WTC11 (cell line): ENCODE measurements around the gene KNSTRN. TPM values are rescaled to one million over a fixed set of nuclear protein-coding genes. Genes with fewer than 3 reads are reported as not detected.

Source experiments
- ATAC-seq: fragments of 200-7000 bp; cut with Tn5 transposase; 2 replicates; pipeline ENCODE4 v1.10.0; 2021; ENCODE audit warnings: mild to moderate bottlenecking, moderate library complexity
- CTCF ChIA-PET: fragments of 300-600 bp; sonication (Branson Sonifier 250); formaldehyde crosslinking; loops from one replicate; lab custom pipeline; 2021; ENCODE audit warnings: antibody characterized with exemption; lab: Charles Lee
- POLR2A ChIA-PET: fragments of 350-600 bp; sonication (Branson Sonifier 250); formaldehyde crosslinking; loops from one replicate; lab custom pipeline; 2021; ENCODE audit warnings: antibody characterized with exemption; lab: Charles Lee
- DNase-seq: peaks from one replicate; pipeline ENCODE4 v3.0.0; 2021; ENCODE audit warnings: low spot score
- H3K27ac Mint-ChIP-seq: 2 replicates; pipeline ENCODE4 v1.8.0; 2021; ENCODE audit warnings: mixed read lengths
- H3K27me3 Mint-ChIP-seq: 2 replicates; pipeline ENCODE4 v1.8.0; 2021; ENCODE audit warnings: low read depth, mild to moderate bottlenecking, moderate library complexity, mixed read lengths
- H3K36me3 Mint-ChIP-seq: 2 replicates; pipeline ENCODE4 v1.8.0; 2021; ENCODE audit warnings: mixed read lengths
- H3K4me1 Mint-ChIP-seq: 2 replicates; pipeline ENCODE4 v1.8.0; 2022; ENCODE audit warnings: mixed read lengths
- H3K4me3 Mint-ChIP-seq: 2 replicates; pipeline ENCODE4 v1.8.0; 2021; ENCODE audit warnings: mild to moderate bottlenecking, moderate library complexity, mixed read lengths
- H3K9me3 Mint-ChIP-seq: 2 replicates; pipeline ENCODE4 v1.8.0; 2021; ENCODE audit warnings: mixed read lengths
- AFF4 ChIP-seq: sonication (generic); formaldehyde crosslinking; IDR thresholded peaks from 2 replicates; pipeline ENCODE4 v1.8.1; 2023; ENCODE audit warnings: mild to moderate bottlenecking, missing genetic modification reagents, borderline replicate concordance
- ARID4B ChIP-seq: sonication (generic); formaldehyde crosslinking; IDR thresholded peaks from 2 replicates; pipeline ENCODE4 v1.8.0; 2023; ENCODE audit warnings: missing genetic modification reagents, mild to moderate bottlenecking, borderline replicate concordance
- ATF3 ChIP-seq: sonication (generic); formaldehyde crosslinking; conservative IDR thresholded peaks from 2 replicates; pipeline ENCODE4 v1.8.1; 2022; ENCODE audit warnings: mild to moderate bottlenecking, missing genetic modification reagents
- CBFB ChIP-seq: sonication (generic); formaldehyde crosslinking; IDR thresholded peaks from 2 replicates; pipeline ENCODE4 v1.8.1; 2022; ENCODE audit warnings: mild to moderate bottlenecking, low read depth, missing genetic modification reagents
- CDX4 ChIP-seq: fragments of 250-450 bp; sonication (Bioruptor Pico); IDR thresholded peaks from 2 replicates; pipeline ENCODE4 v1.9.0; 2021; ENCODE audit warnings: moderate library complexity, mild to moderate bottlenecking, inconsistent platforms, borderline replicate concordance
- ESRRA ChIP-seq: sonication (generic); formaldehyde crosslinking; IDR thresholded peaks from 2 replicates; pipeline ENCODE4 v1.8.1; 2022; ENCODE audit warnings: mild to moderate bottlenecking, missing genetic modification reagents, borderline replicate concordance
- FOXJ3 ChIP-seq: sonication (generic); formaldehyde crosslinking; IDR thresholded peaks from 2 replicates; pipeline ENCODE4 v1.9.0; 2021; ENCODE audit warnings: missing genetic modification reagents, mild to moderate bottlenecking, borderline replicate concordance
- FOXK1 ChIP-seq: sonication (generic); formaldehyde crosslinking; IDR thresholded peaks from 2 replicates; pipeline ENCODE4 v1.8.0; 2022; ENCODE audit warnings: mild to moderate bottlenecking, moderate library complexity, missing genetic modification reagents
- MYBL2 ChIP-seq: sonication (generic); formaldehyde crosslinking; IDR thresholded peaks from 2 replicates; pipeline ENCODE4 v1.8.1; 2023; ENCODE audit warnings: mild to moderate bottlenecking, moderate library complexity, missing genetic modification reagents
- NFYB ChIP-seq: sonication (generic); formaldehyde crosslinking; conservative IDR thresholded peaks from 2 replicates; pipeline ENCODE4 v1.8.0; 2022; ENCODE audit warnings: low read depth, missing genetic modification reagents
- NR1H2 ChIP-seq: sonication (generic); formaldehyde crosslinking; IDR thresholded peaks from 2 replicates; pipeline ENCODE4 v1.9.0; 2021; ENCODE audit warnings: mild to moderate bottlenecking, moderate library complexity, missing genetic modification reagents
- NR2C2 ChIP-seq: sonication (generic); formaldehyde crosslinking; IDR thresholded peaks from 2 replicates; pipeline ENCODE4 v1.8.0; 2022; ENCODE audit warnings: mild to moderate bottlenecking, missing genetic modification reagents
- PREB ChIP-seq: sonication (generic); formaldehyde crosslinking; IDR thresholded peaks from 2 replicates; pipeline ENCODE4 v1.8.1; 2022; ENCODE audit warnings: mild to moderate bottlenecking, missing genetic modification reagents, moderate library complexity, borderline replicate concordance
- RORB ChIP-seq: fragments of 250-450 bp; sonication (Bioruptor Pico); IDR thresholded peaks from 2 replicates; pipeline ENCODE4 v1.9.0; 2021; ENCODE audit warnings: mild to moderate bottlenecking
- SMAD4 ChIP-seq: sonication (generic); formaldehyde crosslinking; IDR thresholded peaks from 2 replicates; pipeline ENCODE4 v1.8.0; 2022; ENCODE audit warnings: mild to moderate bottlenecking, missing genetic modification reagents
- STAT6 ChIP-seq: sonication (generic); formaldehyde crosslinking; conservative IDR thresholded peaks from 2 replicates; pipeline ENCODE4 v1.8.1; 2023; ENCODE audit warnings: mild to moderate bottlenecking, low read depth, missing genetic modification reagents, moderate library complexity
- TEAD4 ChIP-seq: sonication (generic); formaldehyde crosslinking; IDR thresholded peaks from 2 replicates; pipeline ENCODE4 v1.8.0; 2022; ENCODE audit warnings: mild to moderate bottlenecking, missing genetic modification reagents
- ZNF138 ChIP-seq: sonication (generic); formaldehyde crosslinking; conservative IDR thresholded peaks from 2 replicates; pipeline ENCODE4 v1.8.1; 2022; ENCODE audit warnings: mild to moderate bottlenecking, moderate library complexity, missing genetic modification reagents
- ZNF671 ChIP-seq: fragments of 250-450 bp; sonication (Bioruptor Pico); IDR thresholded peaks from 2 replicates; pipeline ENCODE4 v1.8.0; 2021; ENCODE audit warnings: mild to moderate bottlenecking
- ZSCAN18 ChIP-seq: fragments of 250-450 bp; sonication (Bioruptor Pico); IDR thresholded peaks from 2 replicates; pipeline ENCODE4 v2.1.2; 2022; ENCODE audit warnings: mild to moderate bottlenecking, moderate library complexity
- total RNA-seq: library from RNA; stranded (reverse); gene quantifications from 3 replicates; pipeline ENCODE4 v1.2.3, GENCODE V29; 2021

KNSTRN gene
- total RNA-seq, 1 experiment from 2014 or later, result 73.4 TPM

- ChIA-PET CTCF (interaction anchor here (0.7 to 8.5 kb wide), 31 partner anchors 9 to 472 kb away, joined by 3 to 98 read pairs (median 5); partner anchors contain the start of genes BAHD1, CCDC9B, DISP2 and INAFM2), POLR2A (interaction anchor here (0.7 to 1.6 kb wide), 4 partner anchors 16 to 83 kb away, joined by 3 to 8 read pairs (median 6); partner anchors contain the start of gene IVD)
- Mint-ChIP-seq H3K27me3 (no peaks in the 10 kb centered on the region; the same call in 1 of the 2 replicates), H3K4me1 (peaks cover 14% of the 10 kb centered on the region), H3K36me3 (peaks cover 12% of the 10 kb centered on the region), H3K27ac (peak overlapping the region; percentile 22; the same call in 1 of the 2 replicates), H3K9me3 (no peaks in the 10 kb centered on the region), H3K4me3 (peak overlapping the region; percentile 45)
- DNase-seq, result peak; percentile 89
- ATAC-seq, result peak; percentile 88
- TF ChIP-seq FOXK1 (CRISPR knock-in tag) (0 out of 2 replicates have a peak, but pooled peaks have one; percentile 50), ZSCAN18 (CRISPR knock-in tag) (no peak), TEAD4 (CRISPR knock-in tag) (no peak), RORB (CRISPR knock-in tag) (no peak), ZNF138 (CRISPR knock-in tag) (no peak), FOXJ3 (CRISPR knock-in tag) (no peak), ZNF671 (CRISPR knock-in tag) (0 out of 2 replicates have a peak, but pooled peaks have one; percentile 73), NFYB (no peak), CBFB (CRISPR knock-in tag) (no peak), NR1H2 (CRISPR knock-in tag) (no peak), PREB (CRISPR knock-in tag) (no peak), SMAD4 (CRISPR knock-in tag) (no peak), ARID4B (CRISPR knock-in tag) (no peak), ESRRA (CRISPR knock-in tag) (no peak), MYBL2 (CRISPR knock-in tag) (no peak), CDX4 (CRISPR knock-in tag) (no peak), AFF4 (CRISPR knock-in tag) (no peak), STAT6 (CRISPR knock-in tag) (no peak), NR2C2 (no peak), ATF3 (CRISPR knock-in tag) (no peak)
Measured at GRCh38 chr15:40421246-40422157, 39.0 kb downstream of the KNSTRN start.
